ENCODE data around the gene CRELD2. TPM values are rescaled to one million over a fixed set of nuclear protein-coding genes. Genes with fewer than 3 reads are reported as not detected.

CRELD2 gene
- total and polyA plus RNA-seq, 2 of the 13 experiments (the other 11 are each of a cell fraction or from before 2014, with no cell fraction given) = 17.2 to 44.7 TPM

DNA sequence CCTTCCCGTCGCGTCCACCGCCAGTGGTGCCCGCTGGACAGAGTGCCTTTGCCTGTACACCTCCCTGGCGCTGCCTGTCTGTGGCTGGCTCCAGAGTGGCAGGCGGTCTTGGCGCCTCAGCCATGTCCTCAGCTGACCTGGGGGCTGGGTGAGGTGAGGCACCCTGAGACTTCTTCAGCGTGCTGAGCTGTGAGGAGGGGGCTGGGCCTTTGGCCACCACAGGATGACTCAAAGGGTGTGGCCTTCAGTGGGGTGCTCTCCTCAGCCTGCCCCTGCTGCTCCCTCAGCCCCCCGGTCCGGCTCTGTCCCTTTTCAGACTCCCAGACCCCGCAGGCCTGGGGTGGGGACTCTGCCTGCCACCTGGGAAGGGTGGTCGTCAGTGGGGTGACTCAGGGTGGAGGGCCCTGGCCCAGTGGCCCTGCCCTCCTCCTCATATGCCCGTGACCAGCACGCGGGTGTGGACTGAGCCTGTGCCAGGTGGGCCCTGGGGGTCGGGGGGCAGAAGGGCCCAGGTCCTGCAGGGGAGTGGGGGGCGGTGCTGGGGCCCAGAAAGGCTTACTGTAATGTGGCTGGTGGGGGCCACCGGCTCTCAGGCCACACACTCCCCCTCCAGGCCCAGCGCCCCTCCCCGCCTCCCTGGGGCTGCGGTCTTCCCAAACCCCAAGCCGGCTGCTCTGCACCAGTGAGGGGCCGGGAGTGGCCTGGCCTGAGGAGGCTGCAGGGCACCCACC lies 15.9 kb downstream of the CRELD2 start:
- H3K27me3 ChIP-seq (ENCODE audit: control insufficient read depth in 1 of 2, insufficient read depth in 2 of 2, low read length in 2 of 2) = peaks cover 3 to 10% of the 10 kb centered on the region in 2 experiments; a peak in 4 of 5 replicates
- peaks cover 81% of the 10 kb centered on the region for H3K4me1 ChIP-seq (ENCODE audit: insufficient read depth, low read length)
- peak overlapping the region; percentile 21 to 65 (median 38); a peak in 5 of 6 replicates for H3K4me3 ChIP-seq (replicated peaks in 1 of 3; ENCODE audit: insufficient read depth in 1 of 3, low read depth in 2 of 3, low read length in 3 of 3)
- H3K27ac ChIP-seq (ENCODE audit: extremely low read length, insufficient read depth, low read length) = no peak overlapping the region
- CTCF ChIA-PET (ENCODE audit: low intra/inter-chr PET ratio, low total read pairs) = no interaction called here
- in situ Hi-C loops (cut with HindIII; ENCODE audit: extremely low pct_ligation_motif_present, low pct_unique_long_range_greater_than_20kb) = loop anchor here (5.0 kb wide), 3 partner anchors 33 to 98 kb away; no protein-coding TSS in a partner anchor
- H3K9me3 ChIP-seq (ENCODE audit: low read length) = no peaks in the 10 kb centered on the region
- H2AFZ ChIP-seq (ENCODE audit: low read length) = no peak overlapping the region
- peak; percentile 15 for ATAC-seq
- H3K9ac ChIP-seq (ENCODE audit: insufficient read depth, low read depth, low read length) = peak overlapping the region; percentile 65
- no peak for DNase-seq (ENCODE audit: low spot score)
- POLR2A ChIA-PET = interaction anchor here (2.0 to 10.5 kb wide), 6 partner anchors 9 to 36 kb away, joined by 8 to 283 read pairs (median 20); partner anchors contain the start of gene PIM3
- H4K20me1 ChIP-seq (ENCODE audit: insufficient read depth, low read length) = no peaks in the 10 kb centered on the region
- no peaks in the 10 kb centered on the region for H3K79me2 ChIP-seq (ENCODE audit: insufficient read depth, low read length)
- no peaks in the 10 kb centered on the region for H3K36me3 ChIP-seq (replicated peaks in 1 of 2; ENCODE audit: control insufficient read depth in 1 of 2, insufficient read depth in 2 of 2, low read length in 2 of 2)
- peak overlapping the region; percentile 76 for H3K4me2 ChIP-seq (ENCODE audit: low read depth, low read length)
- 0% methylated on average over 1 of the region's 24 CpGs for WGBS (ENCODE audit: low lambda C conversion rate)
- FAIRE-seq = no peak
- intact Hi-C loops (cut with micrococcal nuclease; ENCODE audit: unreplicated experiment) = loop anchor here (5.0 kb wide), 1 partner anchor 33 kb away; no protein-coding TSS in a partner anchor
- no TSS peak for BruUV-seq (replicated peaks)
- TF ChIP-seq GATAD2A (CRISPR knock-in tag; IDR thresholded peaks at IDR 0.05) = peak; percentile 51
- TF ChIP-seq, protein P1, sequence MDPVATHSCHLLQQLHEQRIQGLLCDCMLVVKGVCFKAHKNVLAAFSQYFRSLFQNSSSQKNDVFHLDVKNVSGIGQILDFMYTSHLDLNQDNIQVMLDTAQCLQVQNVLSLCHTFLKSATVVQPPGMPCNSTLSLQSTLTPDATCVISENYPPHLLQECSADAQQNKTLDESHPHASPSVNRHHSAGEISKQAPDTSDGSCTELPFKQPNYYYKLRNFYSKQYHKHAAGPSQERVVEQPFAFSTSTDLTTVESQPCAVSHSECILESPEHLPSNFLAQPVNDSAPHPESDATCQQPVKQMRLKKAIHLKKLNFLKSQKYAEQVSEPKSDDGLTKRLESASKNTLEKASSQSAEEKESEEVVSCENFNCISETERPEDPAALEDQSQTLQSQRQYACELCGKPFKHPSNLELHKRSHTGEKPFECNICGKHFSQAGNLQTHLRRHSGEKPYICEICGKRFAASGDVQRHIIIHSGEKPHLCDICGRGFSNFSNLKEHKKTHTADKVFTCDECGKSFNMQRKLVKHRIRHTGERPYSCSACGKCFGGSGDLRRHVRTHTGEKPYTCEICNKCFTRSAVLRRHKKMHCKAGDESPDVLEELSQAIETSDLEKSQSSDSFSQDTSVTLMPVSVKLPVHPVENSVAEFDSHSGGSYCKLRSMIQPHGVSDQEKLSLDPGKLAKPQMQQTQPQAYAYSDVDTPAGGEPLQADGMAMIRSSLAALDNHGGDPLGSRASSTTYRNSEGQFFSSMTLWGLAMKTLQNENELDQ (CRISPR knock-in tag; IDR thresholded peaks at IDR 0.05; ENCODE audit: borderline replicate concordance) = no peak
- TF ChIP-seq SKI (IDR thresholded peaks at IDR 0.05; ENCODE audit: partially characterized antibody) = peak; percentile 31
- TF ChIP-seq, protein P2, sequence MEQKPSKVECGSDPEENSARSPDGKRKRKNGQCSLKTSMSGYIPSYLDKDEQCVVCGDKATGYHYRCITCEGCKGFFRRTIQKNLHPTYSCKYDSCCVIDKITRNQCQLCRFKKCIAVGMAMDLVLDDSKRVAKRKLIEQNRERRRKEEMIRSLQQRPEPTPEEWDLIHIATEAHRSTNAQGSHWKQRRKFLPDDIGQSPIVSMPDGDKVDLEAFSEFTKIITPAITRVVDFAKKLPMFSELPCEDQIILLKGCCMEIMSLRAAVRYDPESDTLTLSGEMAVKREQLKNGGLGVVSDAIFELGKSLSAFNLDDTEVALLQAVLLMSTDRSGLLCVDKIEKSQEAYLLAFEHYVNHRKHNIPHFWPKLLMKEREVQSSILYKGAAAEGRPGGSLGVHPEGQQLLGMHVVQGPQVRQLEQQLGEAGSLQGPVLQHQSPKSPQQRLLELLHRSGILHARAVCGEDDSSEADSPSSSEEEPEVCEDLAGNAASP (CRISPR knock-in tag; IDR thresholded peaks at IDR 0.05; ENCODE audit: borderline replicate concordance) = peak; percentile 98
- no peak for TF ChIP-seq SATB2 (CRISPR knock-in tag; IDR thresholded peaks at IDR 0.05)
- TF ChIP-seq ZNF800 (CRISPR knock-in tag; IDR thresholded peaks at IDR 0.05) = 0 out of 2 replicates have a peak, but pooled peaks have one; percentile 31
- peak; percentile 15; the same call in 1 of the 2 replicates for TF ChIP-seq ZNF317 (CRISPR knock-in tag; IDR thresholded peaks at IDR 0.05)
- TF ChIP-seq SRSF9 (IDR thresholded peaks at IDR 0.05; ENCODE audit: borderline replicate concordance, insufficient read depth, low read depth, low read length, poor library complexity, severe bottlenecking) = no peak
- TF ChIP-seq ZBTB7A (CRISPR knock-in tag; IDR thresholded peaks at IDR 0.05) = peak; percentile 42; the same call in 1 of the 2 replicates
- TF ChIP-seq ZNF350 (CRISPR knock-in tag; IDR thresholded peaks at IDR 0.05; ENCODE audit: borderline replicate concordance, low read depth) = 0 out of 2 replicates have a peak, but pooled peaks have one; percentile 10
- TF ChIP-seq, protein P3, sequence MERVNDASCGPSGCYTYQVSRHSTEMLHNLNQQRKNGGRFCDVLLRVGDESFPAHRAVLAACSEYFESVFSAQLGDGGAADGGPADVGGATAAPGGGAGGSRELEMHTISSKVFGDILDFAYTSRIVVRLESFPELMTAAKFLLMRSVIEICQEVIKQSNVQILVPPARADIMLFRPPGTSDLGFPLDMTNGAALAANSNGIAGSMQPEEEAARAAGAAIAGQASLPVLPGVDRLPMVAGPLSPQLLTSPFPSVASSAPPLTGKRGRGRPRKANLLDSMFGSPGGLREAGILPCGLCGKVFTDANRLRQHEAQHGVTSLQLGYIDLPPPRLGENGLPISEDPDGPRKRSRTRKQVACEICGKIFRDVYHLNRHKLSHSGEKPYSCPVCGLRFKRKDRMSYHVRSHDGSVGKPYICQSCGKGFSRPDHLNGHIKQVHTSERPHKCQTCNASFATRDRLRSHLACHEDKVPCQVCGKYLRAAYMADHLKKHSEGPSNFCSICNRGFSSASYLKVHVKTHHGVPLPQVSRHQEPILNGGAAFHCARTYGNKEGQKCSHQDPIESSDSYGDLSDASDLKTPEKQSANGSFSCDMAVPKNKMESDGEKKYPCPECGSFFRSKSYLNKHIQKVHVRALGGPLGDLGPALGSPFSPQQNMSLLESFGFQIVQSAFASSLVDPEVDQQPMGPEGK (CRISPR knock-in tag; IDR thresholded peaks at IDR 0.05) = peak; percentile 30; the same call in 1 of the 2 replicates
- TF ChIP-seq SP5 (CRISPR knock-in tag; IDR thresholded peaks at IDR 0.05; ENCODE audit: borderline replicate concordance, low read depth) = peak; percentile 23; the same call in 1 of the 2 replicates
- TF ChIP-seq MYNN (CRISPR knock-in tag; IDR thresholded peaks at IDR 0.05; ENCODE audit: low read depth) = no peak
- peak; percentile 3; the same call in 1 of the 2 replicates for TF ChIP-seq SPEN (CRISPR knock-in tag; IDR thresholded peaks at IDR 0.05; ENCODE audit: low read depth)
- 0 out of 2 replicates have a peak, but pooled peaks have one; percentile 37 for TF ChIP-seq NCOA2 (CRISPR knock-in tag; IDR thresholded peaks at IDR 0.05)

All from HepG2 (cell line).